Caco-2 (cell line): ENCODE measurements around the gene JPH2. TPM values are rescaled to one million over a fixed set of nuclear protein-coding genes. Genes with fewer than 3 reads are reported as not detected.
"Not testable (repeated sequence)": the region's sequence is repeated elsewhere in the genome, so short reads cannot be mapped to it uniquely, and the experiment has no call there.

Experiments
- BruUV-seq: library from RNA; stranded (reverse); fragments of 400-500 nt; replicated peaks from 2 replicates; lab custom pipeline; 2021; lab: Mats Ljungman, UMichigan
- CTCF ChIA-PET: fragments of 300-600 bp; sonication (Branson Sonifier 250); formaldehyde crosslinking; loops from one replicate; lab custom pipeline; 2022; ENCODE audit warnings: antibody characterized with exemption; lab: Charles Lee
- POLR2A ChIA-PET: fragments of 300-600 bp; sonication (Branson Sonifier 250); formaldehyde crosslinking; loops from one replicate; lab custom pipeline; 2022; ENCODE audit warnings: antibody characterized with exemption; lab: Charles Lee
- DNase-seq, 2 experiments: peaks; one replicate each; pipeline versions ENCODE4 v3.0.0 to v3.0.0-alpha.2; 2020 to 2022
- H3K27me3 ChIP-seq: replicated peaks from 2 replicates; pipeline ENCODE4 v1.6.0; 2011; ENCODE audit warnings: low read length; ENCODE audit not compliant: control insufficient read depth, insufficient read depth
- H3K36me3 ChIP-seq: 2 replicates; pipeline ENCODE4 v1.5.1; 2011; ENCODE audit warnings: low read length; ENCODE audit not compliant: control insufficient read depth, insufficient read depth
- H3K4me1 ChIP-seq: fragments of 250-450 bp; sonication (Bioruptor Pico); 2 replicates; pipeline ENCODE4 v1.5.1; 2020; ENCODE audit warnings: mild to moderate bottlenecking
- H3K4me3 ChIP-seq: 2 replicates; pipeline ENCODE4 v1.5.1; 2011; ENCODE audit warnings: low read depth, mild to moderate bottlenecking, control low read depth, low read length
- H3K9me3 ChIP-seq: fragments of 250-450 bp; sonication (Bioruptor Pico); 2 replicates; pipeline ENCODE4 v1.5.1; 2020; ENCODE audit warnings: mild to moderate bottlenecking, moderate library complexity
- H3K27ac Mint-ChIP-seq: one replicate; pipeline ENCODE4 v1.8.0; 2022; ENCODE audit warnings: mixed read lengths; ENCODE audit not compliant: unreplicated experiment
- H3K27me3 Mint-ChIP-seq: one replicate; pipeline ENCODE4 v1.8.0; 2022; ENCODE audit warnings: mixed read lengths; ENCODE audit not compliant: insufficient read depth, unreplicated experiment
- H3K36me3 Mint-ChIP-seq: one replicate; pipeline ENCODE4 v1.8.0; 2022; ENCODE audit warnings: mild to moderate bottlenecking, mixed read lengths; ENCODE audit not compliant: insufficient read depth, unreplicated experiment
- H3K4me1 Mint-ChIP-seq: one replicate; pipeline ENCODE4 v1.8.0; 2022; ENCODE audit warnings: low read depth, mixed read lengths; ENCODE audit not compliant: unreplicated experiment
- H3K4me3 Mint-ChIP-seq: one replicate; pipeline ENCODE4 v1.8.0; 2022; ENCODE audit warnings: mild to moderate bottlenecking, moderate library complexity, mixed read lengths; ENCODE audit not compliant: unreplicated experiment
- H3K9me3 Mint-ChIP-seq: one replicate; pipeline ENCODE4 v1.8.0; 2022; ENCODE audit warnings: mixed read lengths; ENCODE audit not compliant: unreplicated experiment
- CTCF ChIP-seq, 2 experiments: fragments of 200-600 bp in 1 of 2; IDR thresholded peaks; 1 replicate in 1 of 2; 2 replicates in 1 of 2; pipeline versions ENCODE4 v1.5.1 to v1.8.0; 2011 to 2022; ENCODE audit warnings: antibody characterized with exemption in 1 of 2, control low read depth in 1 of 2, inconsistent platforms in 1 of 2, low read depth in 1 of 2, low read length in 1 of 2, mild to moderate bottlenecking in 1 of 2, moderate library complexity in 1 of 2; ENCODE audit not compliant: insufficient read depth in 1 of 2, severe bottlenecking in 1 of 2, unreplicated experiment in 1 of 2
- intact Hi-C: fragments of 100-400 bp; cut with micrococcal nuclease; formaldehyde crosslinking; loops from one replicate; pipeline ENCODE4 v1.10.0; 2022; ENCODE audit not compliant: unreplicated experiment
- total RNA-seq: library from RNA; stranded (reverse); gene quantifications from 2 replicates; pipeline ENCODE4 v1.2.3, GENCODE V29; 2022

The JPH2 gene
- total RNA-seq, 1 experiment from 2014 or later, result 10.5 TPM

- H3K27ac Mint-ChIP-seq, result peak overlapping the region; percentile 15
- no peak for TF ChIP-seq CTCF (IDR thresholded peaks at IDR 0.05; ENCODE audit: insufficient read depth in 1 of 2, low read depth in 1 of 2, low read length in 1 of 2, severe bottlenecking in 1 of 2, unreplicated experiment in 1 of 2)
These were observed 47.8 kb upstream of the JPH2 start for GRCh38 chr20:44234566-44235317.

GRCh38 chr20:44233436-44234016 is 46.5 kb upstream of the JPH2 start:
- peak in 1 of 2 experiments; percentile 48 for DNase-seq
- no peak for TF ChIP-seq CTCF (IDR thresholded peaks at IDR 0.05; ENCODE audit: insufficient read depth in 1 of 2, low read depth in 1 of 2, low read length in 1 of 2, severe bottlenecking in 1 of 2, unreplicated experiment in 1 of 2)
- ChIA-PET POLR2A (no interaction called here), CTCF (interaction anchor here (0.6 to 2.3 kb wide), 4 partner anchors 14 to 658 kb away, joined by 3 to 9 read pairs (median 4); no protein-coding TSS in a partner anchor)
- H3K9me3 Mint-ChIP-seq, result no peaks in the 10 kb centered on the region
- H3K4me1 Mint-ChIP-seq, result peaks cover 12% of the 10 kb centered on the region
- H3K4me3 Mint-ChIP-seq, result no peak overlapping the region
- intact Hi-C loops, result no loop called here
- no TSS peak for BruUV-seq
- H3K9me3 ChIP-seq, result no peaks in the 10 kb centered on the region
- no peak overlapping the region for H3K27ac Mint-ChIP-seq
- H3K27me3 Mint-ChIP-seq, result no peaks in the 10 kb centered on the region
- no peak overlapping the region for H3K4me3 ChIP-seq
- no peaks in the 10 kb centered on the region for H3K4me1 ChIP-seq
- H3K27me3 ChIP-seq, result no peaks in the 10 kb centered on the region
- H3K36me3 ChIP-seq, result no peaks in the 10 kb centered on the region
- H3K36me3 Mint-ChIP-seq, result no peaks in the 10 kb centered on the region

More at GRCh38 chr20:44234566-44235317, 47.8 kb upstream of the JPH2 start:
- peak overlapping the region; percentile 0 for H3K4me3 Mint-ChIP-seq
- intact Hi-C loops, result no loop called here
- no TSS peak for BruUV-seq
- peak in 1 of 2 experiments; percentile 52 for DNase-seq
- 0 out of 2 replicates have a peak, but pooled peaks cover 4% of the 10 kb centered on the region for H3K9me3 ChIP-seq
- H3K36me3 Mint-ChIP-seq, result no peaks in the 10 kb centered on the region
- H3K4me3 ChIP-seq, result no peak overlapping the region
- no peaks in the 10 kb centered on the region for H3K27me3 Mint-ChIP-seq
- no peaks in the 10 kb centered on the region for H3K27me3 ChIP-seq
- H3K4me1 Mint-ChIP-seq, result peaks cover 12% of the 10 kb centered on the region
- no peaks in the 10 kb centered on the region for H3K36me3 ChIP-seq
- CTCF ChIA-PET, result interaction anchor here (0.6 to 1.2 kb wide), 2 partner anchors 76 to 312 kb away, joined by 3 to 10 read pairs; partner anchors contain the start of gene FITM2
- no peaks in the 10 kb centered on the region for H3K9me3 Mint-ChIP-seq
- POLR2A ChIA-PET, result no interaction called here
- no peaks in the 10 kb centered on the region for H3K4me1 ChIP-seq

DNA sequence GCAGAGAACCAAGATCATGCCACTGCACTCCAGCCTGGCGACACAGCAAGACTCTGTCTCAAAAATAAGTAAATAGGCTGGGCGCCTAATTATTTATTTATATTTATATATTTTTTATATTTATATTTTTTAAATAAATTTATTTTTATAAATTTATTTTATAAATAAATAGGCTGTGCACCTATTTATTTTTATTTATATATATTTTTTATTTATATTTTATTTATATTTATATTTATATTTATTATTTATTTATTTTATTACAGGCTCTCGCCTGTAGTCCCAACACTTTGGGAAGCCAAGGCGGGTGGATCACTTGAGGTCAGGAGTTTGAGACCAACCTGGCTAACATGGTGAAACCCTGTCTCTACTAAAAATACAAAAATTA is 45.5 kb upstream of the JPH2 start:
- CTCF ChIA-PET, result interaction anchor here (0.6 to 2.3 kb wide), 3 partner anchors 13 to 23 kb away, joined by 3 to 9 read pairs (median 4); no protein-coding TSS in a partner anchor
- H3K36me3 Mint-ChIP-seq, H3K27me3 ChIP-seq, BruUV-seq, POLR2A ChIA-PET, H3K27ac Mint-ChIP-seq, intact Hi-C loops, DNase-seq, H3K4me1 ChIP-seq, H3K4me3 ChIP-seq, H3K9me3 ChIP-seq, H3K9me3 Mint-ChIP-seq, H3K27me3 Mint-ChIP-seq, H3K36me3 ChIP-seq, H3K4me3 Mint-ChIP-seq: not testable (repeated sequence)
- H3K4me1 Mint-ChIP-seq, result peaks cover 12% of the 10 kb centered on the region
